ENCODE results near the gene SYS1. TPM values are rescaled to one million over a fixed set of nuclear protein-coding genes. Genes with fewer than 3 reads are reported as not detected.
A peak's percentile ranks its signal among the peaks of the same experiment; 100 is the strongest.

The SYS1 gene
- total RNA-seq, 2 donors from 2014 or later, result 14.2 to 15.3 TPM

DNA sequence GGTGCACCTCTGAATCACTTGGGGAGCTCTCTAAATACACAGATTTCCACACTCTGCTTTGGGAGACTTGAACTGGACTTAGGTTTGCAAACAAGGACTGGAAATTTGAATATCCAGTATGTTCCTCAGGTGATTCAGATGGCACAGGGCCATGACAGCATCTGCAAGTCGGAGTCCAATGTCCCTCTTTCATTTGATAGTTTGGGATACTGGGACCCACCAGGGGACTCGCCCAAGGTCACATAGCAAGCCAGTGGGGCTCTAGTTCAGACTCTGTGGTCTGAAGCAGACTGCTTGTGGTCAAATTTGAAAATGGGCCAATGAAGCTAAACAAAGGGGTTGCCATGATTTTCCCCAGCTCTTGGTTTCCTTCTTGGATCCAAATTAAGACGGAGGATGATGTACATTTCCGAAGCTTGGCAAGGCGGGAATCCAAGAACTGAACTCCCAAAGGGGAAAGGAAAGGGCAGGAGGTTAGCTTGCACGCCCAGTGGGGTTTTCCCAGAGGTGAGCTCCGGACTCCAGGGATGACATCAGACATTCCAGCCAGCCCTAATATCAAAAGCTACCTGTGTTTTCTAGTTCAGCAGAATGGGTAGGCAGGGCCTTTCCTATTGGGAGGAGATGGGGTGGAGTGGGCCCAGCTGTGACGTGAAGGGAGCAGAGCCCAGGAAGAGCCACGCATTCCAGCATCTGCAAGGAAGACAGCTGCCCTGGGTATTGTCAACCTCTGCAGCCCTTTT is 3.4 kb upstream of the SYS1 start:
- peak; percentile 54 to 78 (median 58) for DNase-seq
- ATAC-seq, result peak; percentile 13
- intact Hi-C loops (cut with DNase I), result no loop called here

DNA sequence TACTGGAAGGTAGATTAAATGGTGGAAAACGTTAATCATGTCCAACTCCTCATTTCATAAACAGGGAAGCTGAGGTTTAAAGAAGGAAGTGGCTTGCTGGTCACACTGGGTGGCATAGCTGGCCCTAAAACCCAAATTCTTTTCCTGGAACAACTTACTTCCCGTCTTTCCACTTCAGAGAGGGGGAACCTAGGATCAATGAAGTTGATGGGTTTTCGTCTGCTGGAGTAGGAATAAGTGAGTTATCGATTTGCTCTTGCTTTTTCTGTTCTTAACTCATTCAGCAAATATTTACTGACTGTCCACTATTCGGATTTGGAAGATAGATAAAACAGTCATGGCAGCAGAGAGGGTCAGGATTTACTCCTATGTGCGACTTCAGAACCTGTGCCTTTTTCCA is 1.2 kb upstream of the SYS1 start:
- no peaks in the 10 kb centered on the region for H3K9me3 ChIP-seq
- intact Hi-C loops (cut with DNase I), result no loop called here
- H3K36me3 ChIP-seq (replicated peaks in 1 of 2; ENCODE audit: insufficient read depth in 1 of 2, low read depth in 2 of 2), result no peaks in the 10 kb centered on the region
- ATAC-seq (no peak), DNase-seq (no peak)
- peak overlapping the region in 3 of 4 donors; percentile 78 to 94 (median 85) for H3K27ac ChIP-seq
- TF ChIP-seq, protein P1, sequence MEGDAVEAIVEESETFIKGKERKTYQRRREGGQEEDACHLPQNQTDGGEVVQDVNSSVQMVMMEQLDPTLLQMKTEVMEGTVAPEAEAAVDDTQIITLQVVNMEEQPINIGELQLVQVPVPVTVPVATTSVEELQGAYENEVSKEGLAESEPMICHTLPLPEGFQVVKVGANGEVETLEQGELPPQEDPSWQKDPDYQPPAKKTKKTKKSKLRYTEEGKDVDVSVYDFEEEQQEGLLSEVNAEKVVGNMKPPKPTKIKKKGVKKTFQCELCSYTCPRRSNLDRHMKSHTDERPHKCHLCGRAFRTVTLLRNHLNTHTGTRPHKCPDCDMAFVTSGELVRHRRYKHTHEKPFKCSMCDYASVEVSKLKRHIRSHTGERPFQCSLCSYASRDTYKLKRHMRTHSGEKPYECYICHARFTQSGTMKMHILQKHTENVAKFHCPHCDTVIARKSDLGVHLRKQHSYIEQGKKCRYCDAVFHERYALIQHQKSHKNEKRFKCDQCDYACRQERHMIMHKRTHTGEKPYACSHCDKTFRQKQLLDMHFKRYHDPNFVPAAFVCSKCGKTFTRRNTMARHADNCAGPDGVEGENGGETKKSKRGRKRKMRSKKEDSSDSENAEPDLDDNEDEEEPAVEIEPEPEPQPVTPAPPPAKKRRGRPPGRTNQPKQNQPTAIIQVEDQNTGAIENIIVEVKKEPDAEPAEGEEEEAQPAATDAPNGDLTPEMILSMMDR (IDR thresholded peaks at IDR 0.05), result no peak
- no peak for TF ChIP-seq POLR2A (IDR thresholded peaks at IDR 0.05)
- no peaks in the 10 kb centered on the region for H3K27me3 ChIP-seq
- H3K4me3 ChIP-seq, result no peak overlapping the region
- H3K4me1 ChIP-seq, result peaks cover 66% of the 10 kb centered on the region
- 13 to 22% methylated on average over 6 of the region's 6 CpGs for WGBS, 2 donors

More for the DNA sequence above, 3.4 kb upstream of the SYS1 start:
- H3K27me3 ChIP-seq, result no peaks in the 10 kb centered on the region
- H3K27ac ChIP-seq, result peak overlapping the region; percentile 72 to 94 (median 82)
- H3K4me3 ChIP-seq, result no peak overlapping the region
- TF ChIP-seq, protein P1 (IDR thresholded peaks at IDR 0.05), result no peak
- TF ChIP-seq POLR2A (IDR thresholded peaks at IDR 0.05), result peak in 2 of 3 donors; percentile 36 to 51
- WGBS, 2 donors, result 62 to 72% methylated on average over 9 of the region's 9 CpGs
- no peaks in the 10 kb centered on the region for H3K9me3 ChIP-seq
- no peaks in the 10 kb centered on the region for H3K36me3 ChIP-seq (replicated peaks in 1 of 2; ENCODE audit: insufficient read depth in 1 of 2, low read depth in 2 of 2)
- peaks cover 60% of the 10 kb centered on the region for H3K4me1 ChIP-seq

DNA sequence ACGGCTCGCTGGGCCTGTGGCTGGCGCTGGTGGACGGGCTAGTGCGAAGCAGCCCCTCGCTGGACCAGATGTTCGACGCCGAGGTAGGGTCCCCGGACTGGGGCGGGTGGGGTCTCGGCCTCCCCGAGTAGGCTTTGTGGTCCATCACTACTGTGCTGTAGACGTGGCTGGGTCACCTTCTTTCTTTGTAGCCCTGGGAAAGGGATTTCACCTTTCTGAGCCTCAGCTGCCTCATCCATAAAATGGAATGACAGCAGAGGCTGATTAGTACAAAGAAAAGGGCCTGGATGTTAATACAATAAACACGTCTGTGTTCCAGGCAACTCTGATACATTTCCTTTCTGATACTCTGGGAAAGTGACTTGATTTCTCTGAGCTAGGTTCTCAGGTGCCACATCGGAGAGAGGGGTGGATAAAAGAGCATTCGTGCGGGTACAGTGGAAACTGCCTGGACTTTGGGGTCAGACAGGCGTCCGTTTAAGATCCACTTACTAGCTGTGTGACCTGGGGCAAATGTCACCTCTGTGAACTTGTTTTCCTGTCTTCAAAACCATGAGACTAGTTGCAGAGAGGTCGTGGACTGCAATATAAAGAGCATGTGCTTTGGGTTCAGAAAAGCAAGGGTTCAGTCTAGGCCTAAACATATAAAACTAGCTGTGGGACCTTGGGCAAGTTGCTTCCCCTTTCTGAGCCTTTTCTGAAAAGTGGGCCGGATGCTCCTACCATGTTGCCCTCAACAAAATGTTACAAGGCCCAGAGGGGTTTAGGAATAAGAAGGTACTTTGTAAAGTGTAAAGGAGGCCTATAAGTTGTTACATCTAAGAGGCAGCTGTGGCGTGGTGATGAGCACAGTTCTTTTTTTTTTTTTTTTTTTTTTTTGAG is 896 bp downstream of the SYS1 start:
- Histone ChIP-seq H3K36me3 (replicated peaks in 1 of 2; ENCODE audit: insufficient read depth in 1 of 2, low read depth in 2 of 2) (no peaks in the 10 kb centered on the region), H3K9me3 (no peaks in the 10 kb centered on the region), H3K27me3 (no peaks in the 10 kb centered on the region), H3K27ac (peak overlapping the region; percentile 85 to 97 (median 94)), H3K4me1 (peaks cover 51% of the 10 kb centered on the region), H3K4me3 (peak overlapping the region; percentile 46 to 54)
- DNase-seq, result no peak
- TF ChIP-seq, protein P1 (IDR thresholded peaks at IDR 0.05), result no peak
- no peak for TF ChIP-seq POLR2A (IDR thresholded peaks at IDR 0.05)
- no peak for ATAC-seq
- WGBS, 2 donors, result 20 to 32% methylated on average over 12 to 23 of the region's 23 CpGs
- intact Hi-C loops (cut with DNase I), result no loop called here

GRCh38 chr20:45365444-45365970 is 2.6 kb downstream of the SYS1 start:
- intact Hi-C loops (cut with DNase I), result no loop called here

More at GRCh38 chr20:45365444-45365970, 2.6 kb downstream of the SYS1 start:
- Histone ChIP-seq H3K9me3 (no peaks in the 10 kb centered on the region), H3K36me3 (replicated peaks in 1 of 2; ENCODE audit: insufficient read depth in 1 of 2, low read depth in 2 of 2) (no peaks in the 10 kb centered on the region), H3K4me1 (peaks cover 35% of the 10 kb centered on the region), H3K27ac (no peak overlapping the region), H3K27me3 (no peaks in the 10 kb centered on the region), H3K4me3 (no peak overlapping the region)
- ATAC-seq (no peak), DNase-seq (no peak)
- TF ChIP-seq POLR2A (IDR thresholded peaks at IDR 0.05), result no peak
- TF ChIP-seq, protein P1 (IDR thresholded peaks at IDR 0.05), result no peak
- WGBS, 2 donors, result 83 to 85% methylated on average over 3 to 5 of the region's 5 CpGs
